Measurements from ENCODE around the gene DEK.

The DEK gene

GRCh38 chr6:18182568-18182967 lies 81.8 kb downstream of the DEK start:
- H3K27me3 ChIP-seq (ENCODE audit: low read depth, low read length): no peaks in the 10 kb centered on the region
- no peak overlapping the region for H3K9ac ChIP-seq (ENCODE audit: low read length)
- H3K4me3 ChIP-seq (ENCODE audit: low read length): no peak overlapping the region
- no peaks in the 10 kb centered on the region for H3K9me3 ChIP-seq (ENCODE audit: insufficient read depth, low read length)
- H3K4me1 ChIP-seq (ENCODE audit: low read length): peaks cover 32% of the 10 kb centered on the region
- H2AFZ ChIP-seq (ENCODE audit: low read depth, low read length): no peak overlapping the region
- TF ChIP-seq, protein P1, sequence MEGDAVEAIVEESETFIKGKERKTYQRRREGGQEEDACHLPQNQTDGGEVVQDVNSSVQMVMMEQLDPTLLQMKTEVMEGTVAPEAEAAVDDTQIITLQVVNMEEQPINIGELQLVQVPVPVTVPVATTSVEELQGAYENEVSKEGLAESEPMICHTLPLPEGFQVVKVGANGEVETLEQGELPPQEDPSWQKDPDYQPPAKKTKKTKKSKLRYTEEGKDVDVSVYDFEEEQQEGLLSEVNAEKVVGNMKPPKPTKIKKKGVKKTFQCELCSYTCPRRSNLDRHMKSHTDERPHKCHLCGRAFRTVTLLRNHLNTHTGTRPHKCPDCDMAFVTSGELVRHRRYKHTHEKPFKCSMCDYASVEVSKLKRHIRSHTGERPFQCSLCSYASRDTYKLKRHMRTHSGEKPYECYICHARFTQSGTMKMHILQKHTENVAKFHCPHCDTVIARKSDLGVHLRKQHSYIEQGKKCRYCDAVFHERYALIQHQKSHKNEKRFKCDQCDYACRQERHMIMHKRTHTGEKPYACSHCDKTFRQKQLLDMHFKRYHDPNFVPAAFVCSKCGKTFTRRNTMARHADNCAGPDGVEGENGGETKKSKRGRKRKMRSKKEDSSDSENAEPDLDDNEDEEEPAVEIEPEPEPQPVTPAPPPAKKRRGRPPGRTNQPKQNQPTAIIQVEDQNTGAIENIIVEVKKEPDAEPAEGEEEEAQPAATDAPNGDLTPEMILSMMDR (IDR thresholded peaks at IDR 0.05; ENCODE audit: low read depth, low read length): no peak
- no peak for TF ChIP-seq EZH2phosphoT487 (IDR thresholded peaks at IDR 0.05; ENCODE audit: low read depth)
- H3K79me2 ChIP-seq (ENCODE audit: low read length): no peaks in the 10 kb centered on the region
- no peak overlapping the region for H3K4me2 ChIP-seq (ENCODE audit: low read length)
- H3K27ac ChIP-seq (ENCODE audit: low read length): no peak overlapping the region
- H4K20me1 ChIP-seq (ENCODE audit: insufficient read depth, low read length): no peaks in the 10 kb centered on the region
- H3K36me3 ChIP-seq (replicated peaks; ENCODE audit: low read depth, low read length): peaks cover 8% of the 10 kb centered on the region

- 0 out of 2 replicates have a peak overlapping the region, but pooled peaks have one; percentile 32 for H3K4me3 ChIP-seq (ENCODE audit: low read length)
- H3K27me3 ChIP-seq (ENCODE audit: low read depth, low read length): no peaks in the 10 kb centered on the region
- TF ChIP-seq EZH2phosphoT487 (IDR thresholded peaks at IDR 0.05; ENCODE audit: low read depth): no peak
- TF ChIP-seq, protein P1 (IDR thresholded peaks at IDR 0.05; ENCODE audit: low read depth, low read length): no peak
- H4K20me1 ChIP-seq (ENCODE audit: insufficient read depth, low read length): no peaks in the 10 kb centered on the region
- H3K4me2 ChIP-seq (ENCODE audit: low read length): peak overlapping the region; percentile 55
- no peak overlapping the region; the same call in 1 of the 2 replicates for H3K27ac ChIP-seq (ENCODE audit: low read length)
- no peak overlapping the region for H2AFZ ChIP-seq (ENCODE audit: low read depth, low read length)
- no peaks in the 10 kb centered on the region for H3K9me3 ChIP-seq (ENCODE audit: insufficient read depth, low read length)
- peaks cover 3% of the 10 kb centered on the region for H3K36me3 ChIP-seq (replicated peaks; ENCODE audit: low read depth, low read length)
- H3K4me1 ChIP-seq (ENCODE audit: low read length): peaks cover 18% of the 10 kb centered on the region
- no peaks in the 10 kb centered on the region for H3K79me2 ChIP-seq (ENCODE audit: low read length)
- no peak overlapping the region for H3K9ac ChIP-seq (ENCODE audit: low read length)
These were observed 84.5 kb downstream of the DEK start for GRCh38 chr6:18179770-18180356.

DNA sequence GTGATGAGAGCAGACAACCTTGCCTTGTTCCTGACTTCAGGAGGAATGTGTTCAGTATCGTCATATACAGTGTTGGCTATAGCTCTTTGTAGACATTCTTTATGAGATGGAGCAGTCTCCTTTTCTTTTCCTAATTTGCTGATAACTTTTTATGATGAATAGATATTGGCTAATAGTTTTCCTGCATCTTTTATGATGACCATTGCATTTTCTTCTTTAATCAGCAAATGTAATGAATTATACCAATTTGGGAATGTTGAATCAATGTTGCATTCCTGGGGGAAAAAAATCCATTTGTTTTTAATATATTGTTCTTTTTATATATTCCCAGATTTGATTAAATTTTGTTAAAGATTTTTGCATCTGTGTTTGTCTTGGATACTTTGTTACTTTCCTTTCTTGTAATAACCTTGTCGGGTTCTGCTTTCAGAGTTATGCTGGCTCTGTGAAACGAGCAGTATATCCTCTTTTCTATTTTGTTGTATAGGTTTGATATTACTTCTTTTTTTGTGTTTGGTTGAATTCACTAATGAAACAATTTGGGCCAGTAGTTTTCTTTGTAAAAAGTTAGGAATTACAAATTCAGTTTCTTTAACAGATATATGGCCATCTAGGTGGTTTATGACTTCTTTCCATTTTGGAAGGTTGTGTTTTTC lies 85.2 kb downstream of the DEK start:
- Histone ChIP-seq H3K9me3 (ENCODE audit: insufficient read depth, low read length) (no peaks in the 10 kb centered on the region), H2AFZ (ENCODE audit: low read depth, low read length) (no peak overlapping the region)

More for the DNA sequence above, 85.2 kb downstream of the DEK start:
- H3K27me3 ChIP-seq (ENCODE audit: low read depth, low read length): no peaks in the 10 kb centered on the region
- H3K4me1 ChIP-seq (ENCODE audit: low read length): peaks cover 18% of the 10 kb centered on the region
- no peak for TF ChIP-seq EZH2phosphoT487 (IDR thresholded peaks at IDR 0.05; ENCODE audit: low read depth)
- TF ChIP-seq, protein P1 (IDR thresholded peaks at IDR 0.05; ENCODE audit: low read depth, low read length): no peak
- peak overlapping the region; percentile 55 for H3K4me2 ChIP-seq (ENCODE audit: low read length)
- H3K9ac ChIP-seq (ENCODE audit: low read length): no peak overlapping the region
- peaks cover 3% of the 10 kb centered on the region for H3K36me3 ChIP-seq (replicated peaks; ENCODE audit: low read depth, low read length)
- H3K4me3 ChIP-seq (ENCODE audit: low read length): peak overlapping the region; percentile 32; the same call in 1 of the 2 replicates
- H3K27ac ChIP-seq (ENCODE audit: low read length): no peak overlapping the region; the same call in 1 of the 2 replicates
- H3K79me2 ChIP-seq (ENCODE audit: low read length): no peaks in the 10 kb centered on the region
- no peaks in the 10 kb centered on the region for H4K20me1 ChIP-seq (ENCODE audit: insufficient read depth, low read length)

Measured in OCI-LY3 (cell line).